Effector memory CD4-positive, alpha-beta T cell (primary cell): Measurements from ENCODE around the gene MNAT1.

Experiments used
- DNase-seq, 3 donors: peaks; one replicate each; pipeline ENCODE4 v3.0.0-alpha.2; 2020
- H3K27ac ChIP-seq: 2 replicates; pipeline ENCODE4 v1.7.0; 2013; ENCODE audit warnings: mild to moderate bottlenecking, low read length, moderate library complexity; ENCODE audit not compliant: insufficient read depth, poor library complexity, severe bottlenecking
- H3K27me3 ChIP-seq: replicated peaks from 2 replicates; pipeline ENCODE4 v1.7.0; 2013; ENCODE audit warnings: mild to moderate bottlenecking, low read length; ENCODE audit not compliant: insufficient read depth, control insufficient read depth, poor library complexity, severe bottlenecking
- H3K36me3 ChIP-seq: 2 replicates; pipeline ENCODE4 v1.7.0; 2013; ENCODE audit warnings: mild to moderate bottlenecking, low read length, moderate library complexity; ENCODE audit not compliant: control insufficient read depth, insufficient read depth
- H3K4me1 ChIP-seq: 2 replicates; pipeline ENCODE4 v1.7.0; 2013; ENCODE audit warnings: low read length, mild to moderate bottlenecking; ENCODE audit not compliant: control insufficient read depth, insufficient read depth, poor library complexity, severe bottlenecking
- H3K4me3 ChIP-seq: 2 replicates; pipeline ENCODE4 v1.7.0; 2013; ENCODE audit warnings: low read length, low read depth, mild to moderate bottlenecking; ENCODE audit not compliant: insufficient read depth, poor library complexity, severe bottlenecking
- H3K9me3 ChIP-seq: 2 replicates; pipeline ENCODE4 v1.7.0; 2013; ENCODE audit warnings: mild to moderate bottlenecking, low read length, moderate library complexity; ENCODE audit not compliant: control insufficient read depth

MNAT1 gene

GRCh38 chr14:60970146-60970545, 235.6 kb downstream of the MNAT1 start:
- no peak for DNase-seq
- H3K27me3 ChIP-seq = no peaks in the 10 kb centered on the region
- no peak overlapping the region for H3K27ac ChIP-seq
- no peaks in the 10 kb centered on the region for H3K4me1 ChIP-seq
- no peaks in the 10 kb centered on the region for H3K9me3 ChIP-seq
- H3K36me3 ChIP-seq = no peaks in the 10 kb centered on the region
- H3K4me3 ChIP-seq = no peak overlapping the region

- H3K27me3 ChIP-seq = no peaks in the 10 kb centered on the region
- no peaks in the 10 kb centered on the region for H3K36me3 ChIP-seq
- H3K4me1 ChIP-seq = no peaks in the 10 kb centered on the region
- DNase-seq = no peak
- no peak overlapping the region for H3K4me3 ChIP-seq
- H3K9me3 ChIP-seq = no peaks in the 10 kb centered on the region
- H3K27ac ChIP-seq = no peak overlapping the region
Observed at GRCh38 chr14:60971271-60971670, 236.7 kb downstream of the MNAT1 start.

DNA sequence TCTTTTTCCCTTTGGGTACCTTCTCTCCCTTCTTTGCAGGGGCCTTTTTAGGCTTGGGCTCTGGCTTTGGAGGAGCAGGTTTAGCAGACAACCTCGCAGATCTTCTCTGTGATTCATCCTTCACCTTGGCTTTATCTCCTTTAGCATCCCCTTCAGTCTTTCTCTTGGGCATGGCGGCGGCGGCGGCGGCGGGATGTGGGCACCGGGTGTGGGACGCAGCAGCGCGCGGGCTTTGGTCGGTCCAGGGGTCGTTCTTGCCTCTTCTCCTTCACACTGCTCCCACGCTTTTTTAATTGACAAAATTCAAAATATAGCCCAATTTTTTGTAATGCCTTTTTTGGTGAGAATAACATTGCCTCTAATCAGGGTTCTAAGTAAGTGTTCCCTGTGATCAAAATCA, 237.7 kb downstream of the MNAT1 start:
- Histone ChIP-seq H3K27me3 (no peaks in the 10 kb centered on the region), H3K9me3 (no peaks in the 10 kb centered on the region), H3K4me3 (no peak overlapping the region), H3K4me1 (no peaks in the 10 kb centered on the region), H3K27ac (no peak overlapping the region), H3K36me3 (no peaks in the 10 kb centered on the region)
- DNase-seq = no peak

- Histone ChIP-seq H3K9me3 (no peaks in the 10 kb centered on the region), H3K4me1 (no peaks in the 10 kb centered on the region), H3K27ac (no peak overlapping the region), H3K36me3 (no peaks in the 10 kb centered on the region), H3K4me3 (no peak overlapping the region), H3K27me3 (no peaks in the 10 kb centered on the region)
- no peak for DNase-seq
Observed at GRCh38 chr14:60973070-60973469, 238.5 kb downstream of the MNAT1 start.

- Histone ChIP-seq H3K4me3 (no peak overlapping the region), H3K36me3 (no peaks in the 10 kb centered on the region), H3K4me1 (no peaks in the 10 kb centered on the region), H3K9me3 (no peaks in the 10 kb centered on the region), H3K27ac (no peak overlapping the region), H3K27me3 (no peaks in the 10 kb centered on the region)
- DNase-seq = no peak
Observed at GRCh38 chr14:60974090-60974651, 239.6 kb downstream of the MNAT1 start.

DNA sequence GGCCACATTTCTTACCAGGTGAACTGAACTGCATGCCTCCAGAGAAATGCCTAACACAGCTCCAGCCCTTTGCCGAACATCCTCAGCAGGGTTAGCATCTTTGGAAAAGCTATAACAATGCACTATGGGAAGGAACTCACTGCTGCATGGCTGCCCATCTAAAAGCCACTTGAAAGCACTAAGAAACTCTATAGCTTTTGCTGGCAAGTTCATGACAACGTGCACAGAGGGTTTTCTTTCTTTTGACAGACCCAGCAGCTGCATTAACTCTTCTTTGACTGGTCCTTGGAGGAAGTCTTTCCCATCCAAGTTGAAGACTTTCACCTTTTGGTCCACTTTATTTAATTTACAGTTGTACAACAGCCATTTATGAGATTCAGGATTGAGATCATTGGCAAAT, 241.0 kb downstream of the MNAT1 start:
- H3K4me1 ChIP-seq = no peaks in the 10 kb centered on the region
- no peak for DNase-seq
- H3K27me3 ChIP-seq = no peaks in the 10 kb centered on the region
- no peak overlapping the region for H3K27ac ChIP-seq
- no peak overlapping the region for H3K4me3 ChIP-seq
- H3K9me3 ChIP-seq = no peaks in the 10 kb centered on the region
- H3K36me3 ChIP-seq = no peaks in the 10 kb centered on the region

- Histone ChIP-seq H3K27ac (no peak overlapping the region), H3K36me3 (no peaks in the 10 kb centered on the region), H3K4me3 (no peak overlapping the region)
Observed at GRCh38 chr14:60977847-60978246, 243.3 kb downstream of the MNAT1 start.

GRCh38 chr14:60980811-60981632, 246.5 kb downstream of the MNAT1 start, which contains the start of the genes SLC38A6 and TRMT5:
TSS of gene SLC38A6 (plus strand) at chr14:60981245. CDS start at chr14:60981278, 33 bp downstream.
TSS of gene TRMT5 (minus strand) at chr14:60981079. CDS start at chr14:60980973, 106 bp downstream.
- peak; percentile 79 to 86 (median 85) for DNase-seq
- Histone ChIP-seq H3K27me3 (no peaks in the 10 kb centered on the region), H3K4me3 (peak within 1 kb of the TSS; percentile 97), H3K36me3 (no peaks in the 10 kb centered on the region), H3K9me3 (no peaks in the 10 kb centered on the region), H3K4me1 (peaks cover 10% of the 10 kb centered on the region), H3K27ac (peak within 1 kb of the TSS; percentile 84)

More at GRCh38 chr14:60977847-60978246, 243.3 kb downstream of the MNAT1 start:
- Histone ChIP-seq H3K4me1 (peaks cover 10% of the 10 kb centered on the region), H3K9me3 (no peaks in the 10 kb centered on the region), H3K27me3 (no peaks in the 10 kb centered on the region)
- DNase-seq = no peak

GRCh38 chr14:60981633-60982455, 247.3 kb downstream of the MNAT1 start:
- Histone ChIP-seq H3K27me3 (no peaks in the 10 kb centered on the region), H3K4me3 (peak overlapping the region; percentile 97), H3K4me1 (peaks cover 10% of the 10 kb centered on the region), H3K9me3 (no peaks in the 10 kb centered on the region), H3K36me3 (no peaks in the 10 kb centered on the region), H3K27ac (peak overlapping the region; percentile 84)
- DNase-seq = no peak
